ENCODE data around the gene MR1. TPM values are rescaled to one million over a fixed set of nuclear protein-coding genes. Genes with fewer than 3 reads are reported as not detected.

MR1 gene
- total RNA-seq, 1 experiment from 2014 or later = 18.6 TPM

GRCh38 chr1:181106022-181106312 is 72.2 kb downstream of the MR1 start:
- Histone ChIP-seq H3K27me3 (replicated peaks) (no peaks in the 10 kb centered on the region), H3K4me3 (no peak overlapping the region; the same call in 1 of the 2 replicates), H3K9me3 (replicated peaks) (no peaks in the 10 kb centered on the region), H3K36me3 (no peaks in the 10 kb centered on the region), H3K27ac (no peak overlapping the region), H3K4me1 (replicated peaks) (peaks cover 43% of the 10 kb centered on the region)
- DNase-seq (ENCODE audit: low read depth in 1 of 2, low spot score in 2 of 2) = no peak

- Histone ChIP-seq H3K27me3 (replicated peaks) (no peaks in the 10 kb centered on the region), H3K36me3 (no peaks in the 10 kb centered on the region), H3K4me3 (no peak overlapping the region), H3K27ac (no peak overlapping the region), H3K4me1 (replicated peaks) (peaks cover 43% of the 10 kb centered on the region), H3K9me3 (replicated peaks) (no peaks in the 10 kb centered on the region)
- no peak for DNase-seq (ENCODE audit: low read depth in 1 of 2, low spot score in 2 of 2)
These were observed 72.7 kb downstream of the MR1 start for GRCh38 chr1:181106479-181106878.

GRCh38 chr1:181107711-181108110 is 73.9 kb downstream of the MR1 start:
- Histone ChIP-seq H3K4me1 (replicated peaks) (peaks cover 43% of the 10 kb centered on the region), H3K4me3 (no peak overlapping the region), H3K9me3 (replicated peaks) (no peaks in the 10 kb centered on the region), H3K27ac (no peak overlapping the region), H3K27me3 (replicated peaks) (no peaks in the 10 kb centered on the region), H3K36me3 (no peaks in the 10 kb centered on the region)
- DNase-seq (ENCODE audit: low read depth in 1 of 2, low spot score in 2 of 2) = no peak

GRCh38 chr1:181108304-181108867 is 74.6 kb downstream of the MR1 start:
- Histone ChIP-seq H3K27me3 (replicated peaks) (no peaks in the 10 kb centered on the region), H3K4me3 (no peak overlapping the region), H3K9me3 (replicated peaks) (no peaks in the 10 kb centered on the region), H3K27ac (no peak overlapping the region), H3K36me3 (no peaks in the 10 kb centered on the region), H3K4me1 (replicated peaks) (peaks cover 46% of the 10 kb centered on the region)
- DNase-seq (ENCODE audit: low read depth in 1 of 2, low spot score in 2 of 2) = no peak

GRCh38 chr1:181110013-181110412 is 76.2 kb downstream of the MR1 start:
- H3K36me3 ChIP-seq = no peaks in the 10 kb centered on the region
- no peak overlapping the region for H3K4me3 ChIP-seq
- H3K27ac ChIP-seq = no peak overlapping the region
- DNase-seq (ENCODE audit: low read depth in 1 of 2, low spot score in 2 of 2) = no peak
- no peaks in the 10 kb centered on the region for H3K27me3 ChIP-seq (replicated peaks)
- H3K9me3 ChIP-seq (replicated peaks) = no peaks in the 10 kb centered on the region
- H3K4me1 ChIP-seq (replicated peaks) = peaks cover 38% of the 10 kb centered on the region

Other genes starting within 250 kb of the MR1 start
- 5.9 and 14.2 TPM in 2 replicates for gene KIAA1614, start 121.1 kb upstream of the MR1 start, total RNA-seq (2014; rRNA removed; shearing (Covaris generic))
- 20.9 and 25.8 TPM in 2 replicates for gene STX6, start 11.1 kb upstream of the MR1 start, total RNA-seq (2014; rRNA removed; shearing (Covaris generic))
- 67.6 and 76.5 TPM in 2 replicates for gene IER5, start 54.7 kb downstream of the MR1 start, total RNA-seq (2014; rRNA removed; shearing (Covaris generic))